WTC11 (cell line): Measurements from ENCODE around the gene KMT2D. TPM values are rescaled to one million over a fixed set of nuclear protein-coding genes. Genes with fewer than 3 reads are reported as not detected.

Experiments used
- ATAC-seq: fragments of 200-7000 bp; cut with Tn5 transposase; 2 replicates; pipeline ENCODE4 v1.10.0; 2021; ENCODE audit warnings: mild to moderate bottlenecking, moderate library complexity
- CTCF ChIA-PET: fragments of 300-600 bp; sonication (Branson Sonifier 250); formaldehyde crosslinking; loops from one replicate; lab custom pipeline; 2021; ENCODE audit warnings: antibody characterized with exemption; lab: Charles Lee
- POLR2A ChIA-PET: fragments of 350-600 bp; sonication (Branson Sonifier 250); formaldehyde crosslinking; loops from one replicate; lab custom pipeline; 2021; ENCODE audit warnings: antibody characterized with exemption; lab: Charles Lee
- DNase-seq: peaks from one replicate; pipeline ENCODE4 v3.0.0; 2021; ENCODE audit warnings: low spot score
- H3K27ac Mint-ChIP-seq: 2 replicates; pipeline ENCODE4 v1.8.0; 2021; ENCODE audit warnings: mixed read lengths
- H3K27me3 Mint-ChIP-seq: 2 replicates; pipeline ENCODE4 v1.8.0; 2021; ENCODE audit warnings: low read depth, mild to moderate bottlenecking, moderate library complexity, mixed read lengths
- H3K36me3 Mint-ChIP-seq: 2 replicates; pipeline ENCODE4 v1.8.0; 2021; ENCODE audit warnings: mixed read lengths
- H3K4me1 Mint-ChIP-seq: 2 replicates; pipeline ENCODE4 v1.8.0; 2022; ENCODE audit warnings: mixed read lengths
- H3K4me3 Mint-ChIP-seq: 2 replicates; pipeline ENCODE4 v1.8.0; 2021; ENCODE audit warnings: mild to moderate bottlenecking, moderate library complexity, mixed read lengths
- H3K9me3 Mint-ChIP-seq: 2 replicates; pipeline ENCODE4 v1.8.0; 2021; ENCODE audit warnings: mixed read lengths
- ARID4B ChIP-seq: sonication (generic); formaldehyde crosslinking; IDR thresholded peaks from 2 replicates; pipeline ENCODE4 v1.8.0; 2023; ENCODE audit warnings: missing genetic modification reagents, mild to moderate bottlenecking, borderline replicate concordance
- ATF1 ChIP-seq: sonication (generic); formaldehyde crosslinking; IDR thresholded peaks from 2 replicates; pipeline ENCODE4 v1.8.1; 2023; ENCODE audit warnings: mild to moderate bottlenecking, moderate library complexity, missing genetic modification reagents
- ATF2 ChIP-seq: sonication (generic); formaldehyde crosslinking; IDR thresholded peaks from 2 replicates; pipeline ENCODE4 v1.8.1; 2022; ENCODE audit warnings: low read depth, missing genetic modification reagents, borderline replicate concordance
- E2F5 ChIP-seq: sonication (generic); formaldehyde crosslinking; IDR thresholded peaks from 2 replicates; pipeline ENCODE4 v1.8.1; 2022; ENCODE audit warnings: mild to moderate bottlenecking, moderate library complexity, missing genetic modification reagents
- JUN ChIP-seq: sonication (generic); formaldehyde crosslinking; IDR thresholded peaks from 2 replicates; pipeline ENCODE4 v1.8.0; 2023; ENCODE audit warnings: mild to moderate bottlenecking, missing genetic modification reagents
- RORB ChIP-seq: fragments of 250-450 bp; sonication (Bioruptor Pico); IDR thresholded peaks from 2 replicates; pipeline ENCODE4 v1.9.0; 2021; ENCODE audit warnings: mild to moderate bottlenecking
- SMAD4 ChIP-seq: sonication (generic); formaldehyde crosslinking; IDR thresholded peaks from 2 replicates; pipeline ENCODE4 v1.8.0; 2022; ENCODE audit warnings: mild to moderate bottlenecking, missing genetic modification reagents
- total RNA-seq: library from RNA; stranded (reverse); gene quantifications from 3 replicates; pipeline ENCODE4 v1.2.3, GENCODE V29; 2021
- TF ChIP-seq, protein P1 (sequence below): fragments of 250-450 bp; sonication (Bioruptor Pico); IDR thresholded peaks from 2 replicates; pipeline ENCODE4 v1.9.0; 2021; ENCODE audit warnings: mild to moderate bottlenecking, borderline replicate concordance
- TF ChIP-seq, protein P2 (sequence below): sonication (generic); formaldehyde crosslinking; IDR thresholded peaks from 2 replicates; pipeline ENCODE4 v1.8.1; 2022; ENCODE audit warnings: mild to moderate bottlenecking, missing genetic modification reagents, moderate library complexity, borderline replicate concordance

The KMT2D gene
- total RNA-seq, 1 experiment from 2014 or later = 101 TPM

- ATAC-seq (peak; percentile 20), DNase-seq (peak; percentile 32)
- CTCF ChIA-PET = interaction anchor here (0.6 to 14.5 kb wide), 20 partner anchors 8 to 1368 kb away, joined by 3 to 216 read pairs (median 7); partner anchors contain the start of genes DHH, RHEBL1 and TUBA1B
- Mint-ChIP-seq H3K4me3 (peak overlapping the region; percentile 96), H3K27me3 (peaks cover 4% of the 10 kb centered on the region), H3K4me1 (peaks cover 29% of the 10 kb centered on the region), H3K9me3 (peaks cover 11% of the 10 kb centered on the region), H3K27ac (peak overlapping the region; percentile 98), H3K36me3 (peaks cover 7% of the 10 kb centered on the region; the same call in 1 of the 2 replicates)
- TF ChIP-seq ARID4B (0 out of 2 replicates have a peak, but pooled peaks have one; percentile 39), E2F5 (CRISPR knock-in tag) (no peak)
- POLR2A ChIA-PET = interaction anchor here (1.0 to 1.9 kb wide), 4 partner anchors 11 to 79 kb away, joined by 3 to 8 read pairs (median 4); partner anchors contain the start of genes RHEBL1 and TUBA1A
These were observed 49.3 kb upstream of the KMT2D start for GRCh38 chr12:49109641-49110463.

GRCh38 chr12:49108958-49109404, 48.4 kb upstream of the KMT2D start:
- no peak for ATAC-seq
- Mint-ChIP-seq H3K4me3 (peak overlapping the region; percentile 96), H3K36me3 (peaks cover 13% of the 10 kb centered on the region; the same call in 1 of the 2 replicates), H3K27ac (peak overlapping the region; percentile 65; the same call in 1 of the 2 replicates), H3K9me3 (peaks cover 11% of the 10 kb centered on the region), H3K27me3 (peaks cover 4% of the 10 kb centered on the region; the same call in 1 of the 2 replicates), H3K4me1 (peaks cover 29% of the 10 kb centered on the region)
- POLR2A ChIA-PET = no interaction called here
- CTCF ChIA-PET = interaction anchor here (0.6 to 14.5 kb wide), 13 partner anchors 10 to 460 kb away, joined by 3 to 216 read pairs (median 9); partner anchors contain the start of genes DHH, RHEBL1 and TUBA1B
- no peak for DNase-seq
- no peak for TF ChIP-seq ATF1 (CRISPR knock-in tag)
- TF ChIP-seq JUN = no peak
- no peak for TF ChIP-seq ARID4B
- TF ChIP-seq, protein P1, sequence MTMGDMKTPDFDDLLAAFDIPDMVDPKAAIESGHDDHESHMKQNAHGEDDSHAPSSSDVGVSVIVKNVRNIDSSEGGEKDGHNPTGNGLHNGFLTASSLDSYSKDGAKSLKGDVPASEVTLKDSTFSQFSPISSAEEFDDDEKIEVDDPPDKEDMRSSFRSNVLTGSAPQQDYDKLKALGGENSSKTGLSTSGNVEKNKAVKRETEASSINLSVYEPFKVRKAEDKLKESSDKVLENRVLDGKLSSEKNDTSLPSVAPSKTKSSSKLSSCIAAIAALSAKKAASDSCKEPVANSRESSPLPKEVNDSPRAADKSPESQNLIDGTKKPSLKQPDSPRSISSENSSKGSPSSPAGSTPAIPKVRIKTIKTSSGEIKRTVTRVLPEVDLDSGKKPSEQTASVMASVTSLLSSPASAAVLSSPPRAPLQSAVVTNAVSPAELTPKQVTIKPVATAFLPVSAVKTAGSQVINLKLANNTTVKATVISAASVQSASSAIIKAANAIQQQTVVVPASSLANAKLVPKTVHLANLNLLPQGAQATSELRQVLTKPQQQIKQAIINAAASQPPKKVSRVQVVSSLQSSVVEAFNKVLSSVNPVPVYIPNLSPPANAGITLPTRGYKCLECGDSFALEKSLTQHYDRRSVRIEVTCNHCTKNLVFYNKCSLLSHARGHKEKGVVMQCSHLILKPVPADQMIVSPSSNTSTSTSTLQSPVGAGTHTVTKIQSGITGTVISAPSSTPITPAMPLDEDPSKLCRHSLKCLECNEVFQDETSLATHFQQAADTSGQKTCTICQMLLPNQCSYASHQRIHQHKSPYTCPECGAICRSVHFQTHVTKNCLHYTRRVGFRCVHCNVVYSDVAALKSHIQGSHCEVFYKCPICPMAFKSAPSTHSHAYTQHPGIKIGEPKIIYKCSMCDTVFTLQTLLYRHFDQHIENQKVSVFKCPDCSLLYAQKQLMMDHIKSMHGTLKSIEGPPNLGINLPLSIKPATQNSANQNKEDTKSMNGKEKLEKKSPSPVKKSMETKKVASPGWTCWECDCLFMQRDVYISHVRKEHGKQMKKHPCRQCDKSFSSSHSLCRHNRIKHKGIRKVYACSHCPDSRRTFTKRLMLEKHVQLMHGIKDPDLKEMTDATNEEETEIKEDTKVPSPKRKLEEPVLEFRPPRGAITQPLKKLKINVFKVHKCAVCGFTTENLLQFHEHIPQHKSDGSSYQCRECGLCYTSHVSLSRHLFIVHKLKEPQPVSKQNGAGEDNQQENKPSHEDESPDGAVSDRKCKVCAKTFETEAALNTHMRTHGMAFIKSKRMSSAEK (CRISPR knock-in tag) = no peak
- no peak for TF ChIP-seq RORB (CRISPR knock-in tag)
- no peak for TF ChIP-seq SMAD4 (CRISPR knock-in tag)
- TF ChIP-seq, protein P2, sequence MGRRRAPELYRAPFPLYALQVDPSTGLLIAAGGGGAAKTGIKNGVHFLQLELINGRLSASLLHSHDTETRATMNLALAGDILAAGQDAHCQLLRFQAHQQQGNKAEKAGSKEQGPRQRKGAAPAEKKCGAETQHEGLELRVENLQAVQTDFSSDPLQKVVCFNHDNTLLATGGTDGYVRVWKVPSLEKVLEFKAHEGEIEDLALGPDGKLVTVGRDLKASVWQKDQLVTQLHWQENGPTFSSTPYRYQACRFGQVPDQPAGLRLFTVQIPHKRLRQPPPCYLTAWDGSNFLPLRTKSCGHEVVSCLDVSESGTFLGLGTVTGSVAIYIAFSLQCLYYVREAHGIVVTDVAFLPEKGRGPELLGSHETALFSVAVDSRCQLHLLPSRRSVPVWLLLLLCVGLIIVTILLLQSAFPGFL (CRISPR knock-in tag) = no peak
- TF ChIP-seq ATF2 (CRISPR knock-in tag) = no peak
